ENCODE measurements around the gene GRIK3. TPM values are rescaled to one million over a fixed set of nuclear protein-coding genes. Genes with fewer than 3 reads are reported as not detected.
"Not testable (repeated sequence)": the region's sequence is repeated elsewhere in the genome, so short reads cannot be mapped to it uniquely, and the experiment has no call there.

Gene GRIK3
- total and polyA plus RNA-seq, 4 experiments from 2014 or later = not detected

GRCh38 chr1:36922593-36923426 is 111.5 kb downstream of the GRIK3 start:
- H3K4me1 ChIP-seq (ENCODE audit: insufficient read depth, low read length) = no peaks in the 10 kb centered on the region
- Mint-ChIP-seq H3K27me3 (peaks cover 3 to 26% of the 10 kb centered on the region in 2 donors), H3K4me1 (no peaks in the 10 kb centered on the region), H3K9me3 (peaks cover 0 to 5% (median 0%) of the 10 kb centered on the region in 8 donors), H3K27ac (peak overlapping the region in 1 of 7 donors; percentile 38), H3K4me3 (no peak overlapping the region), H3K36me3 (no peaks in the 10 kb centered on the region)
- no peak overlapping the region for H3K27ac ChIP-seq (ENCODE audit: low read depth, low read length)
- no peaks in the 10 kb centered on the region for H3K36me3 ChIP-seq (ENCODE audit: insufficient read depth, low read length)
- POLR2A ChIA-PET (ENCODE audit: partially characterized antibody) = no interaction called here
- CTCF ChIA-PET (ENCODE audit: partially characterized antibody) = no interaction called here
- DNase-seq = no peak
- H3K9me3 ChIP-seq (ENCODE audit: control insufficient read depth in 1 of 2, low read length in 2 of 2) = no peaks in the 10 kb centered on the region
- intact Hi-C loops (cut with micrococcal nuclease) = no loop called here
- H3K4me3 ChIP-seq (ENCODE audit: low read length in 2 of 2) = no peak overlapping the region
- H3K27me3 ChIP-seq (ENCODE audit: insufficient read depth, low read length) = no peaks in the 10 kb centered on the region

DNA sequence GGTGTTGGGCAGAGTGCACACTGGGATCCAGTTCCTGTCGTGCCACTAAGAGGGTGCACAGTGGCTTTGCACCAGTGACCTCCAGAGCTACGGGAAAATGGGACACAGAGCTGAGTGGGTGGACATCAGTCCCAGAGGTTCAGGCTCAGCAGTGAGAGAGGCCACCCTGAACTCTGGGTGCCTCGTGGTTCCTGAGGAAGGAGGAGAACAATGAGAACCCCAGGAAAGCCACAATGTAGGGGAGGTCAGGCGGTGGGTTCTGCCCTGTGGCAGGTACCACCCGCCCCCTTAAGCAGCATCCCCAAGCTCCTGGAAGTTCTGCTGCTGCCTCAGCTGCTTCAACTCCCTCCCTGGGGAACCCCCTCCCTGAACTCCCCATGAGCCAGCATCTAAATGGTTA is 112.2 kb downstream of the GRIK3 start:
- no peak overlapping the region for H3K4me3 ChIP-seq (ENCODE audit: low read length in 2 of 2)
- DNase-seq = no peak
- intact Hi-C loops (cut with micrococcal nuclease) = no loop called here
- H3K4me3 Mint-ChIP-seq = no peak overlapping the region
- no peaks in the 10 kb centered on the region for H3K4me1 Mint-ChIP-seq
- no peaks in the 10 kb centered on the region for H3K36me3 Mint-ChIP-seq
- ChIA-PET POLR2A (ENCODE audit: partially characterized antibody) (no interaction called here), CTCF (ENCODE audit: partially characterized antibody) (no interaction called here)
- peaks cover 0 to 6% (median under 1%) of the 10 kb centered on the region in 8 donors for H3K9me3 Mint-ChIP-seq
- no peaks in the 10 kb centered on the region for H3K27me3 ChIP-seq (ENCODE audit: insufficient read depth, low read length)
- no peak overlapping the region for H3K27ac Mint-ChIP-seq
- no peaks in the 10 kb centered on the region for H3K4me1 ChIP-seq (ENCODE audit: insufficient read depth, low read length)
- no peaks in the 10 kb centered on the region for H3K36me3 ChIP-seq (ENCODE audit: insufficient read depth, low read length)
- H3K27me3 Mint-ChIP-seq = peaks cover 3 to 26% of the 10 kb centered on the region in 2 donors
- no peaks in the 10 kb centered on the region for H3K9me3 ChIP-seq (ENCODE audit: control insufficient read depth in 1 of 2, low read length in 2 of 2)
- no peak overlapping the region for H3K27ac ChIP-seq (ENCODE audit: low read depth, low read length)

- Mint-ChIP-seq H3K4me1 (no peaks in the 10 kb centered on the region), H3K9me3 (peaks cover 0 to 11% (median 3%) of the 10 kb centered on the region in 8 donors), H3K27ac (no peak overlapping the region), H3K4me3 (no peak overlapping the region), H3K36me3 (no peaks in the 10 kb centered on the region), H3K27me3 (peaks cover 0 to 20% of the 10 kb centered on the region in 2 donors)
- Histone ChIP-seq H3K9me3 (ENCODE audit: control insufficient read depth in 1 of 2, low read length in 2 of 2) (no peaks in the 10 kb centered on the region), H3K27me3 (ENCODE audit: insufficient read depth, low read length) (no peaks in the 10 kb centered on the region), H3K4me1 (ENCODE audit: insufficient read depth, low read length) (no peaks in the 10 kb centered on the region), H3K36me3 (ENCODE audit: insufficient read depth, low read length) (no peaks in the 10 kb centered on the region), H3K4me3 (ENCODE audit: low read length in 2 of 2) (no peak overlapping the region), H3K27ac (ENCODE audit: low read depth, low read length) (no peak overlapping the region)
- POLR2A ChIA-PET (ENCODE audit: partially characterized antibody) = interaction anchor here (0.6 kb wide), 1 partner anchor 9 kb away, joined by 3 read pairs; no protein-coding TSS in a partner anchor
- CTCF ChIA-PET (ENCODE audit: partially characterized antibody) = no interaction called here
- DNase-seq = no peak
- intact Hi-C loops (cut with micrococcal nuclease) = no loop called here
Measured at GRCh38 chr1:36920801-36921405, 113.4 kb downstream of the GRIK3 start.

GRCh38 chr1:36920371-36920770 is 113.9 kb downstream of the GRIK3 start:
- H3K4me1 Mint-ChIP-seq = no peaks in the 10 kb centered on the region
- no peak overlapping the region for H3K27ac Mint-ChIP-seq
- H3K27ac ChIP-seq (ENCODE audit: low read depth, low read length) = no peak overlapping the region
- no peak for DNase-seq
- no peak overlapping the region for H3K4me3 ChIP-seq (ENCODE audit: low read length in 2 of 2)
- no peak overlapping the region for H3K4me3 Mint-ChIP-seq
- intact Hi-C loops (cut with micrococcal nuclease) = no loop called here
- CTCF ChIA-PET (ENCODE audit: partially characterized antibody) = no interaction called here
- no peaks in the 10 kb centered on the region for H3K4me1 ChIP-seq (ENCODE audit: insufficient read depth, low read length)
- H3K9me3 Mint-ChIP-seq = peaks cover 0 to 11% (median 4%) of the 10 kb centered on the region in 8 donors
- H3K36me3 Mint-ChIP-seq = no peaks in the 10 kb centered on the region
- H3K27me3 ChIP-seq (ENCODE audit: insufficient read depth, low read length) = no peaks in the 10 kb centered on the region
- H3K27me3 Mint-ChIP-seq = peaks cover 0 to 20% of the 10 kb centered on the region in 2 donors
- POLR2A ChIA-PET (ENCODE audit: partially characterized antibody) = no interaction called here
- no peaks in the 10 kb centered on the region for H3K36me3 ChIP-seq (ENCODE audit: insufficient read depth, low read length)
- no peaks in the 10 kb centered on the region for H3K9me3 ChIP-seq (ENCODE audit: control insufficient read depth in 1 of 2, low read length in 2 of 2)

DNA sequence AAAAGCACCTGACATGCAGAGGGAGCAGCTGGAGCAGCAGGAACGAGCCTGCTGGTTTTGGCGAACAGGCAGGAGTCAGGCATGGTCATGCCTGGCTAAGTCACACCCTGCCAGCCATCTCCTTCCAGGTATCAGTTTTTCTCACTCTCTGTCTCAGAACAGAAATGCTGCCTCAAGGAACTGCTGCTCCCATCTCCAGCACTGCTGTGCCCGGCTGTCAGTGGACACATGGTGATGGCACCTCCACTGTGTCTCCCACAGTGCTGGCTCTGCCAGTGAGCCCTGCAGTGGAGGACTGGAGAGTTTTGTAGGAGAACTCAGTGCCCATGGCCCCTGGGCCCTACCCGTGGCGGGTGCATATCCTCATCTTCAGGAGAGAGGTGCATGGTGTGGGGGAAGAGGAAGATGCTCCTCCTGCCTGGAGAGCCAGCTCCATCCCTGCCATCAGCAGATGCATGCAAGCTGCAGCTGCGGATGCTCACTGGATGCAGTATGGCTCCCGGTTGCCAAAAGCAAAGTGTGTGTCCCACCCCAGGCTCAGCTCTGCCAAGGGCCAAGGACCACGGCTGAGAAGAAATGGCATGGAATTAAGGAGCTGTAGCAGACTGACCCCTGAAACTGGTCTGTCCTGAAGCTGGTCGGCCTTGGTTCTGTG is 114.7 kb downstream of the GRIK3 start:
- no peak overlapping the region for H3K27ac Mint-ChIP-seq
- no peaks in the 10 kb centered on the region for H3K4me1 Mint-ChIP-seq
- no peak overlapping the region for H3K27ac ChIP-seq (ENCODE audit: low read depth, low read length)
- H3K9me3 Mint-ChIP-seq = peaks cover 0 to 12% (median 3%) of the 10 kb centered on the region in 8 donors
- POLR2A ChIA-PET (ENCODE audit: partially characterized antibody) = no interaction called here
- no peaks in the 10 kb centered on the region for H3K4me1 ChIP-seq (ENCODE audit: insufficient read depth, low read length)
- CTCF ChIA-PET (ENCODE audit: partially characterized antibody) = no interaction called here
- DNase-seq = no peak
- intact Hi-C loops (cut with micrococcal nuclease) = no loop called here
- H3K4me3 ChIP-seq (ENCODE audit: low read length in 2 of 2) = no peak overlapping the region
- H3K36me3 Mint-ChIP-seq = no peaks in the 10 kb centered on the region
- H3K4me3 Mint-ChIP-seq = no peak overlapping the region
- no peaks in the 10 kb centered on the region for H3K27me3 ChIP-seq (ENCODE audit: insufficient read depth, low read length)
- H3K27me3 Mint-ChIP-seq = peaks cover 2 to 16% of the 10 kb centered on the region in 2 donors
- no peaks in the 10 kb centered on the region for H3K9me3 ChIP-seq (ENCODE audit: control insufficient read depth in 1 of 2, low read length in 2 of 2)
- no peaks in the 10 kb centered on the region for H3K36me3 ChIP-seq (ENCODE audit: insufficient read depth, low read length)

DNA sequence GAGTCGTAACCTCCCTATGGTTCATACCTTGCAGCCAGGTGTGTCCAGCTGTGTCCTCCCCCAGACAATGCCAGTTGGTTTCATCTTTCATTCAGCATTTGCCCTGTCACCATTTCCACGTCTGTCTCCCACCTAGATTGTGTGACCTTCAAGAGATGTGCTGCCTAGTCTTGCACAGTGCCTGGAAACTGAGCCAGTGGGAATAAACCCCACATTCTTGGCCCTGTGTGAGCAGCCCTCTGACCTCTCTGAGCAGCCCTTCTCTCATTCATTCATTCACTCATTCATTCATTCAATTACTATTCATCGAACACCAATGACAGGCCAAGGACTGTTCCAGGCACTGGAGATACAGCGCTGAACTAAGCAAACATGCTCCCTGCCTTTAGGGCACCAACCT is 115.7 kb downstream of the GRIK3 start:
- Mint-ChIP-seq H3K27me3 (peaks cover 6 to 18% of the 10 kb centered on the region in 2 donors), H3K4me3 (no peak overlapping the region), H3K4me1 (no peaks in the 10 kb centered on the region), H3K27ac (no peak overlapping the region), H3K9me3 (peaks cover 0 to 12% (median 4%) of the 10 kb centered on the region in 8 donors), H3K36me3 (no peaks in the 10 kb centered on the region)
- no peak overlapping the region for H3K4me3 ChIP-seq (ENCODE audit: low read length in 2 of 2)
- no peak overlapping the region for H3K27ac ChIP-seq (ENCODE audit: low read depth, low read length)
- no peaks in the 10 kb centered on the region for H3K36me3 ChIP-seq (ENCODE audit: insufficient read depth, low read length)
- DNase-seq = no peak
- ChIA-PET POLR2A (ENCODE audit: partially characterized antibody) (no interaction called here), CTCF (ENCODE audit: partially characterized antibody) (no interaction called here)
- H3K9me3 ChIP-seq (ENCODE audit: control insufficient read depth in 1 of 2, low read length in 2 of 2) = no peaks in the 10 kb centered on the region
- H3K27me3 ChIP-seq (ENCODE audit: insufficient read depth, low read length) = no peaks in the 10 kb centered on the region
- intact Hi-C loops (cut with micrococcal nuclease) = no loop called here
- H3K4me1 ChIP-seq (ENCODE audit: insufficient read depth, low read length) = no peaks in the 10 kb centered on the region

- CTCF ChIA-PET (ENCODE audit: partially characterized antibody); H3K27me3 ChIP-seq (ENCODE audit: insufficient read depth, low read length); POLR2A ChIA-PET (ENCODE audit: partially characterized antibody); H3K27ac ChIP-seq (ENCODE audit: low read depth, low read length); H3K27ac Mint-ChIP-seq; H3K4me3 Mint-ChIP-seq; DNase-seq; H3K4me3 ChIP-seq (ENCODE audit: low read length in 2 of 2); H3K36me3 ChIP-seq (ENCODE audit: insufficient read depth, low read length); H3K4me1 Mint-ChIP-seq; H3K9me3 ChIP-seq (ENCODE audit: control insufficient read depth in 1 of 2, low read length in 2 of 2); intact Hi-C loops (cut with micrococcal nuclease); H3K36me3 Mint-ChIP-seq; H3K4me1 ChIP-seq (ENCODE audit: insufficient read depth, low read length): not testable (repeated sequence)
- peaks cover 0 to 12% (median 4%) of the 10 kb centered on the region in 8 donors for H3K9me3 Mint-ChIP-seq
- H3K27me3 Mint-ChIP-seq = peaks cover 6 to 23% of the 10 kb centered on the region in 2 donors
Measured at GRCh38 chr1:36916542-36916941, 117.8 kb downstream of the GRIK3 start.
